Ovary (tissue), 9 donors: ENCODE data around the gene SSH3. TPM values are rescaled to one million over a fixed set of nuclear protein-coding genes. Genes with fewer than 3 reads are reported as not detected.

Experiments
- DNase-seq, 5 donors: peaks; one replicate each; pipeline ENCODE4 v3.0.0-alpha.2; 2019 to 2020
- H3K27ac ChIP-seq, 2 donors: fragments of 200-600 bp; one replicate each; pipeline versions ENCODE4 v1.5.1 to v1.8.0; 2019 to 2022
- H3K27me3 ChIP-seq: fragments of 200-600 bp; one replicate; pipeline ENCODE4 v1.8.0; 2022
- H3K36me3 ChIP-seq: fragments of 200-600 bp; sonication (generic); one replicate; pipeline ENCODE4 v1.5.1; 2019
- H3K4me1 ChIP-seq: one replicate; pipeline ENCODE4 v1.8.1; 2013; ENCODE audit warnings: mild to moderate bottlenecking, moderate library complexity; ENCODE audit not compliant: insufficient read depth
- H3K4me3 ChIP-seq: fragments of 200-600 bp; sonication (generic); one replicate; pipeline ENCODE4 v1.5.1; 2017
- H3K9me3 ChIP-seq, 2 donors: fragments of 200-600 bp in 1 of 2; sonication (generic) in 1 of 2; one replicate each; pipeline versions ENCODE4 v1.5.1 to v1.8.1; 2013 to 2019; ENCODE audit warnings: mild to moderate bottlenecking in 1 of 2, moderate library complexity in 1 of 2
- CTCF ChIP-seq, 3 donors: fragments of 450-650 bp in 2 of 3; fragments of 200-600 bp in 1 of 3; IDR thresholded peaks; one replicate each; pipeline versions ENCODE4 v1.5.1 to v1.8.0; 2016 to 2022; ENCODE audit warnings: antibody characterized with exemption in 3 of 3, mild to moderate bottlenecking in 1 of 3
- EP300 ChIP-seq: sonication (generic); formaldehyde crosslinking; IDR thresholded peaks from one replicate; pipeline ENCODE4 v1.6.1; 2017; ENCODE audit warnings: antibody characterized with exemption
- POLR2A ChIP-seq: fragments of 450-650 bp; IDR thresholded peaks from one replicate; pipeline ENCODE4 v1.6.1; 2017; ENCODE audit warnings: antibody characterized with exemption, mild to moderate bottlenecking, moderate library complexity
- WGBS, 3 donors: extraction: QIAGEN DNeasy Blood & Tissue Kit in 1 of 3; methylation state at CpG; one replicate each; pipeline versions ENCODE4 v1.1.5 to v1.1.7; 2013 to 2017; 5-methylcytosine and 5-hydroxymethylcytosine counted together
- intact Hi-C, 4 donors: fragments of 100-400 bp; cut with DNase I; formaldehyde crosslinking; loops; one replicate each; pipeline versions ENCODE4 v1.11.0 to v1.15.1; 2022 to 2023
- polyA plus RNA-seq, 2 donors: library from polyadenylated mRNA; stranded (reverse); fragments of 200-250 nt in 1 of 2; fragments of 350-450 nt in 1 of 2; fragmentation: Illumina TruSeq in 1 of 2; extraction: RNeasy Lipid Tissue Mini Kit (QIAGEN cat#74804) in 1 of 2; gene quantifications; one replicate each; pipeline ENCODE4 v1.2.3, GENCODE V29; 2013 to 2014
- total RNA-seq, 7 donors: library from RNA; depleted of rRNA in 2 of 7; stranded (reverse); fragments of >200 nt in 2 of 7; fragmentation: NEBNext Ultra II Directional in 3 of 7; extraction: Animal tissue kit (Norgen Biotek cat#: 25700) in 3 of 7; gene quantifications; one replicate each; pipeline versions ENCODE4 v1.1.0 to v1.2.4, GENCODE V29; 2016 to 2023
- donor health status: DM: no; HTN: no; CAD: no; lungs with moderate emphysema.
- donor health status: DM: no; HTN: no; CAD: no.
- donor health status: Bipolar disorder and iron deficiency.
- donor health status: DM: yes; HTN: yes; CAD: no.
- donor health status: DM: no; HTN: no; CAD: no.
- donor health status: DM: yes; HTN: yes; CAD: no.

SSH3 gene
- total and polyA plus RNA-seq, 9 donors, result 18.1 to 69.9 (median 43.9) TPM

DNA sequence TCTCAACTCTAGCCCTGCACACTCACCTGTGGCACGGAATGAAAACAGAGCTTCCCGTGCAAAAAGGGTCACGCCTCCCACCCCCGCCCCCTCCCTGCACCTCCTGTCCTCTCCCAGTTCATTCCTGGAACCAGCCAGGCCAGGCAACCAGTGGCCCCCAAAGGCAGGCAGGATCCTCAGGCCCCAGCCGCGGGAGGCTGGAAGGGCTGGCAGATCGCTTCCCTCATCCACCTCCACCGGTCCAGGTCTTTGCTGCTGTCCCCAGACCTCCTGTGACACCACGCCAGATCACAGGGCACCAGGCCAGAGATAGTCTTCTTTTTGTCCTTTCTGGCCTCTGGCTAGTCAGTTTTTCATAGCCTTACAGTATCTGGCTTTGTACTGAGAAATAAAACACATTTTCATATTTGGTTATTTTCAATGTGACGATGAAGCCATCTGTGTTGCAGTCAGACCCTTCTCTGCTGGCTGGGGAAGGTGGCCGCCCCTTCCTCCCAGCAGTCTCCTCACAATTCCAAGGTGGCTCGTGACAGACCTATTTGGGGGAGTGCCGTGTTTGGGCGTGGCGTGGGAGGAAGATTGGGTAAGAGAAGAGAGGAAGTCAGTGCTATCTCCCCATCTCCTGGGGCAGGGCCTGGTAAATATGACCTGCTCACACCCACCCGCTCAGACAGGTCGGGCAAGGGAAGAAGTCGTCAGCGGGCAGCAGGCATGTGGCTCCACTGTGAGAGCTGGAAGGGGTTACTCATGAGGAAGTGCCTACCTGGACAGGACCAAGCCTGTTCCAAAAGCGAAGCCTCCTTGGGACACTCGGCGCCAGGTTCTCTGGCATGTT, 9.1 kb downstream of the SSH3 start:
- H3K4me1 ChIP-seq, result no peaks in the 10 kb centered on the region
- TF ChIP-seq CTCF (IDR thresholded peaks at IDR 0.05) (no peak), POLR2A (no peak), EP300 (no peak)
- no peaks in the 10 kb centered on the region for H3K36me3 ChIP-seq
- H3K27ac ChIP-seq, result no peak overlapping the region
- intact Hi-C loops, result no loop called here
- no peaks in the 10 kb centered on the region for H3K27me3 ChIP-seq
- H3K4me3 ChIP-seq, result no peak overlapping the region
- no peaks in the 10 kb centered on the region for H3K9me3 ChIP-seq
- 70 to 74% (median 72%) methylated on average over 22 of the region's 22 CpGs for WGBS, 3 donors
- DNase-seq, result no peak

DNA sequence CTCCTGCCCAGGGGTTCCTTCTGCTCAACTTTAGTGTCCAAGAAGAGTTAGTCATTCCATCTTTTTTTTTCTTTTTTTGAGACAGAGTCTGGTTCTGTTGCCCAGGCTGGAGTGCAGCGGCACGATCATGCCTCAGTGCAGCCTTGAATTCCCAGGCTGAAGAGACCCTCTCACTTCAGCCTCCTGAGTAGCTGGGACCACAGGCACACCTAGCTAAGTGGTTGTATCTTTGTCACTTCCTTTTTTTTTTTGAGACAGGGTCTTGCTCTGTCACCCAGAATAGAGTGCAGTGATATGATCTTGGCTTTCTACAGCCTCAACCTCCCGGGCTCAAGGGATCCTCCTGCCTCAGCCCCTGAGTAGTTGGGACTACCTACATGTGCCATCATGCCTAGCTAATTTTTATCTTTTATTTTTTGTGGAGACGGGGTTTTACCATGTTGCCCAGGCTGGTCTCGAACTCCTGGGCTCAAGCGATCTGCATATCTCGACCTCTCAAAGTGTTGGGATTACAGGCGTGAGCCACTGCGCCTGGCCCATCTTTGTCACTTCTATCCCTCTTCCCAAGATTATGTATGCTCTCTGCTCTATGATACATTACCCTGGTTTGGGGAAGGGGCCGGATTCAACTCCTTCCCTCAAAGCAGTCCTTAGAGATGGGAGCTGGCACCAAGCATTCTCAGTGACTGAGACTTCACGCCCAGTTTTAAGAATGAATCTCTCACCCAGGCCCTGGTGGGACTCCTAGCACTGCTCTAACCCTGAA, 10.0 kb downstream of the SSH3 start:
- no peaks in the 10 kb centered on the region for H3K9me3 ChIP-seq
- intact Hi-C loops, result no loop called here
- TF ChIP-seq EP300, result no peak
- H3K36me3 ChIP-seq, result no peaks in the 10 kb centered on the region
- DNase-seq, result no peak
- H3K4me1 ChIP-seq, result no peaks in the 10 kb centered on the region
- H3K27ac ChIP-seq, result no peak overlapping the region
- WGBS, 3 donors, result 78 to 80% (median 80%) methylated on average over 11 of the region's 11 CpGs
- no peaks in the 10 kb centered on the region for H3K27me3 ChIP-seq
- no peak overlapping the region for H3K4me3 ChIP-seq

GRCh38 chr11:67314218-67314617, 10.9 kb downstream of the SSH3 start:
- WGBS, 3 donors, result 62 to 75% (median 75%) methylated on average over 2 of the region's 2 CpGs
- H3K9me3 ChIP-seq, result no peaks in the 10 kb centered on the region
- no peak overlapping the region for H3K4me3 ChIP-seq
- DNase-seq, result no peak
- no peak for TF ChIP-seq EP300
- TF ChIP-seq CTCF (IDR thresholded peaks at IDR 0.05), result no peak
- no peak for TF ChIP-seq POLR2A
- peaks cover 2% of the 10 kb centered on the region for H3K4me1 ChIP-seq
- intact Hi-C loops, result no loop called here
- no peaks in the 10 kb centered on the region for H3K27me3 ChIP-seq
- no peaks in the 10 kb centered on the region for H3K36me3 ChIP-seq
- no peak overlapping the region for H3K27ac ChIP-seq

GRCh38 chr11:67315325-67315909, 12.1 kb downstream of the SSH3 start:
- 65 to 76% (median 73%) methylated on average over 9 of the region's 9 CpGs for WGBS, 3 donors
- Histone ChIP-seq H3K4me1 (peaks cover 2% of the 10 kb centered on the region), H3K9me3 (no peaks in the 10 kb centered on the region), H3K36me3 (no peaks in the 10 kb centered on the region), H3K27me3 (no peaks in the 10 kb centered on the region), H3K27ac (no peak overlapping the region), H3K4me3 (no peak overlapping the region)
- intact Hi-C loops, result loop anchor here in 2 of 4 donors (5.0 kb wide), 2 partner anchors 48 to 233 kb away; partner anchors contain the start of gene GRK2 (in 1 of the 2)
- TF ChIP-seq CTCF (IDR thresholded peaks at IDR 0.05) (no peak), EP300 (no peak), POLR2A (no peak)
- DNase-seq, result no peak
